CD4-positive, alpha-beta T cell treated with Interleukin-15 for 1 hour (primary cell): Measurements from ENCODE around the gene TBATA.

Source experiments
- DNase-seq: peaks from one replicate; pipeline ENCODE4 v3.0.0-alpha.2; 2020

Gene TBATA

GRCh38 chr10:70740406-70741288 is 44.5 kb downstream of the TBATA start:
- DNase-seq = no peak

- no peak for DNase-seq
Observed at GRCh38 chr10:70738761-70739121, 46.4 kb downstream of the TBATA start.

GRCh38 chr10:70738006-70738760 is 47.0 kb downstream of the TBATA start:
- no peak for DNase-seq

GRCh38 chr10:70737250-70737649 is 47.9 kb downstream of the TBATA start:
- no peak for DNase-seq

- no peak for DNase-seq
Observed at GRCh38 chr10:70736525-70736924, 48.7 kb downstream of the TBATA start.

- no peak for DNase-seq
Observed at GRCh38 chr10:70735161-70735560, 50.0 kb downstream of the TBATA start.

- no peak for DNase-seq
Observed at GRCh38 chr10:70733051-70733450, 52.1 kb downstream of the TBATA start.

GRCh38 chr10:70732569-70732968 is 52.6 kb downstream of the TBATA start:
- DNase-seq = no peak

- no peak for DNase-seq
Observed at GRCh38 chr10:70730955-70731354, 54.2 kb downstream of the TBATA start.

- no peak for DNase-seq
Observed at GRCh38 chr10:70729763-70730357, 55.3 kb downstream of the TBATA start.

- DNase-seq = no peak
Observed at GRCh38 chr10:70728328-70728727, 56.8 kb downstream of the TBATA start.

- no peak for DNase-seq
Observed at GRCh38 chr10:70726909-70727495, 58.2 kb downstream of the TBATA start.

GRCh38 chr10:70723771-70724170 is 61.4 kb downstream of the TBATA start:
- DNase-seq = no peak

GRCh38 chr10:70722820-70723424 is 62.3 kb downstream of the TBATA start:
- no peak for DNase-seq
